HG03460 (cell line): ENCODE data around the gene EMID1.

ENCODE experiments used
- ATAC-seq: cut with Tn5 transposase; IDR thresholded peaks from one replicate; pipeline ENCODE4 v1.9.1; 2021; ENCODE audit not compliant: unreplicated experiment

EMID1 gene

GRCh38 chr22:29277927-29278326, 72.2 kb downstream of the EMID1 start:
- no peak for ATAC-seq

GRCh38 chr22:29284196-29284595, 78.5 kb downstream of the EMID1 start:
- no peak for ATAC-seq

- ATAC-seq = no peak
Observed at GRCh38 chr22:29288837-29289236, 83.1 kb downstream of the EMID1 start.

GRCh38 chr22:29290061-29290460, 84.4 kb downstream of the EMID1 start:
- no peak for ATAC-seq

DNA sequence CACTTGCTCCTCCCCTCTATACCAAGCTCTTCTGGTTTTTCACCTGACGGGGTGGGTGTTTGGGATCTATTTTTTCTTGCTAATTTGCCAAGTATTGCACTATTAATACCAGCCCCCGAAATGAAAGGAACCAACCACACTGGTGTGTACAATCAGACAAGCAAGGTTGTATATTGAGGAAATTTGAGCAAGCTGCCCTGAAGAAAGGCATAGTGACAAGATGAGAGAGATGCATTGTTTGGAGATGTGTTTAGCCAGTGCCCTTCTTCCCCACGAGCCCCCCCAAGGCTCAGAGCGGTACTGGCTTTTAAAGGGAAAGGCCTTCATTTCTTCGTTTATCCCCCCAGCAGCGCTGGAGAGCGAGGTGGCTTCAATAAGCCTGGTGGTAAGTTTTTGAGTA, 85.5 kb downstream of the EMID1 start:
- no peak for ATAC-seq

DNA sequence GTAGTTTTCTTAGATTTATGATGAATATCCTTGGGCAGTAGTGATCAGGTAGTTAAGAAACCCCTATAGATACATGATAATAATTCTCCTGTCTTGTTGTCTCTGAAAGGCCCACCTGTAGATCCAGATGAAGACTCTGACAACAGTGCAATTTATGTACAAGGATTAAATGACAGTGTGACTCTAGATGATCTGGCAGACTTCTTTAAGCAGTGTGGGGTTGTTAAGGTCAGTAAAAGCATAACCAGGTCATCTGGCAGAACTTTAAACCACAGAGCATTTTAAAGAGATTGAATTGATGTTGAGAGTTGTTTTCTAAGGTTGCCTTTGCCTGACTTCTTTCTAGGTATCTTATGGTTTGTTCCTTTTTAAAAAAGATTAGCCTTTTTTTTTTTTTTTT, 86.7 kb downstream of the EMID1 start:
- no peak for ATAC-seq

GRCh38 chr22:29298641-29299040, 92.9 kb downstream of the EMID1 start:
- ATAC-seq = no peak

DNA sequence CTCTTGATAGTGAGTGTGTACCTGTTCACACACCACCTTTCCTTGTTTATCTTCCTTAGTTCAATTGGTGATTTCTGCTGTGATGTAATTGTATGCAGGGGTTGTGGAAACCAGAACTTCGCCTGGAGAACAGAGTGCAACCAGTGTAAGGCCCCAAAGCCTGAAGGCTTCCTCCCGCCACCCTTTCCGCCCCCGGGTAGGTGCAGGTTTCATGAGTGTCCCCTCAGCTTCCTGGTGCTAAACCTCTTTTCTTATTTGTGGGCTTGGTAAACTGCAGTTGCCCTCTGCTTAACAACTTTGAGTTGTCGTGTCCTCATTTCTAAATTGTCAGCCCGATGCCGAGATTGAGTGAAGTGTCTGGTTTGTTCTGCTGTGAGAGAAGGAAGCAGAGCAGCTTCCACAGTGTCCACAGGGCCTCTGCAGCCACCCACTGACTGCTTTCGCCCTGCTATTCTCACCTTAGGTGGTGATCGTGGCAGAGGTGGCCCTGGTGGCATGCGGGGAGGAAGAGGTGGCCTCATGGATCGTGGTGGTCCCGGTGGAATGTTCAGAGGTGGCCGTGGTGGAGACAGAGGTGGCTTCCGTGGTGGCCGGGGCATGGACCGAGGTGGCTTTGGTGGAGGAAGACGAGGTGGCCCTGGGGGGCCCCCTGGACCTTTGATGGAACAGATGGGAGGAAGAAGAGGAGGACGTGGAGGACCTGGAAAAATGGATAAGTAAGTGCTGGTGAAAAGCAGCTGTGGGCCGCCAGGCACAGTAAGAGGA, 93.6 kb downstream of the EMID1 start:
- ATAC-seq = no peak

DNA sequence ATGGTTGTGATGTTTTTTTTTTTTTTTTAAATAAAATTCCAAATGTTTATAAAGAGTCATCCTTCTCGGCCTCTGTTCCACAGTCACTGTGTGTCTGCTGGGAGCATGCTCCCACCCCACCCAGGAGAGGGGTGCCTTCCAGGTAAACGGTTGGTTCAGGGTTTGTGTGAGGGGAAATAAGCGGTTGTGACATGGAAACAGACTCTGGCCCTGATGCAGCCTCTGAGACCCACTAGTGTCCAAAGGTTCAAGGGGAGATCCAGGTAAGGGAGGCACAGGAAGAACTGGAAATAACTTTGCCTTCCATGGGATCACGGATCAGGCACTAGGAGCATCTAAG, 94.7 kb downstream of the EMID1 start:
- ATAC-seq = no peak

DNA sequence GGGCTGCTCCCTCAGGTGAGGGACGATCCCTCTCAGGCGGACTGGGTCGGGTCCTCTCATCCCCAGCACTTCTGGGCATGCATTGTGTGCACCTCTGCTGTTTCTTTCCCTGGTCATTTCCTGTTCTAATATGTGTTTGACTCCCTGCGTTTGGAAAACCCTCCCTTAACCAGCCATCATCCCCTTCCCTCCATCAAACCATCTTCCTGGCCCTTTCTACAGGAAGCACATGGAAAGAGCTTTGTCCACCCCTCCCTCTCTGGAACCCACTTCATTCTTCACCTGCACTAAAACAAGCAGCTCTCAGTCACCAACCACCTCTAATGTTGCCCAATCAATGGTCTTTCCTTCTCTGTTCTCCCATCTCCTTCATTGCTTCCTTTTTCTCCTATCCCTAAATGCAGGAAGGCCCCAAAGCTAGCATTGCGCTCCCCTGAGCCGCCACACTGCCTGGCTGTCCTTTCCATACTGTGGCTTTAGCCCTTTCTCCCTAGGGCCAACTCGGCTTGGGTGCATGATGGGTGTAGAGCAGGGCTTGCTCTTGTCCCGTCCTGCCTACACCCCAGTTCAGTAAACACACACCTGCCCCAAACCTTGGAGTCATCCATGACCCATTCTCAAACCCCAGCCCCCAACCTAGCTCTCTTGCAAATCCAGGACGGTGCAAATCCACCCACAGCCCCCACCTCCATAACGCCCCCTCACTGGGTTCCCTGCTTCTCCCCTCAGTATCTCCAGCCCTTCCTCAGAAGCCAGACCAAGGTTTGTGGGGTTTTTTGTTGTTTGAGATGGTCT, 95.3 kb downstream of the EMID1 start:
- ATAC-seq = no peak

DNA sequence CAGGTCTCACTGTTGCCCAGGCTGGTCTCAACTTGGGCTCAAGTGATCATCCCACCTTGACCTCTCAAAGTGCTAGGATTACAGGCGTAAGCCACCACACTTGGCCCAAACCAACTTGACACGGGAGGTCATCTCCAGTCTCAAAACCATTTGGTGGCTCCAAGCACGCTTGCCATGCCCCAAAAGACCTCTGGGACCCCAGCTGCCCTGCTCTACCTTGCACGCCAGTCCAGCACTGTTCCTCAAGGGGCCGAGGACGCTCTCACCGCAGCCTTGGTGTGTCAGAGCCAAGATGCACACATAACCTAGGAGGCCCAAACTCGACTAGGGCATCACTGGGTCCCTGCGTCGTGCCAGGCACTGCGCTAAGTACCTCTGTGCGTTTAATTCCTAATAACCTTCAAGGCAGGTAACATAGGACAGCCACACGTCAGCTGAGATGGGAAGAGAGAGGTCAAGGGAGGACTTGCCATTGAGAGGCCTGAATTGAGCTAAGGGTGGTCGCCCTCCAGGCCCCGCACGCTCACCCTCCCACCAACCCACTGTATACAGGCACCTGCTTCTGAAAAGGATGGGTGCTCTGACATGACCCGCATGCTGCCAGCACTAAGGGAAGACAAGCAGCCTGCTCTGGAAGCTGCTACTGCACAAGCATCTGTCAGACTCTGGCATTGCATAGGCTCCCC, 96.2 kb downstream of the EMID1 start:
- no peak for ATAC-seq

GRCh38 chr22:29302402-29302680, 96.6 kb downstream of the EMID1 start:
- no peak for ATAC-seq

- ATAC-seq = no peak
Observed at GRCh38 chr22:29302681-29303465, 97.2 kb downstream of the EMID1 start.

- ATAC-seq = no peak
Observed at GRCh38 chr22:29305836-29306174, 100.1 kb downstream of the EMID1 start.

- no peak for ATAC-seq
Observed at GRCh38 chr22:29306175-29306834, 100.6 kb downstream of the EMID1 start, which contains the start of gene GAS2L1. GAS2L1 (plus strand) TSS chr22:29306650; CDS start chr22:29308106, 1,456 bp downstream.

- no peak for ATAC-seq
Observed at GRCh38 chr22:29306835-29307595, 101.3 kb downstream of the EMID1 start.

DNA sequence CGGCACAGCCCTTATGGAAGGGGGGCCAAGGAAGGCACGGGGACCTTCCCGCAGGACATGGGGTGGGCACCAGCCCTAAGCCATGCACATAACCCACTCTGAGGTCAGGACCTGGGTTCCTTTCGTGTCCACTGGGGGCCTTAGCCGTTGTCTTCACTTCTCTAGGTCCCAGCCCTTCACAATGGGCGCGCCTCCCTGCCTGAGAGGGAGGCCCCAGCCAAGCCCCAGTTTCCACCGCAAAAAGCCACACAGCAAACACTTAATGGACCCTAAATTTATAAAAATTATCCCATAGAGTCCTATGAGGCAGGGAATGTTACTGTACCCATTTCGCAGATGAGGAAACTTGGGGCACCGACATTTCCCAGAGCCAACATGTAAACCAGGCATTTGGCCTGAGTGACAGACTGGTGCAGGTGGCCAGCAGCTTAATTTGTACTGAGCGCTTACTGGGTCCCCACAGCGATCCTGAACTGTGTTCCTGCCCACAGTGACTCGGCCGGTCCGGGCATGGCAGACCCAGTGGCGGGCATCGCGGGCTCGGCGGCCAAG, 102.0 kb downstream of the EMID1 start:
- ATAC-seq = no peak

- no peak for ATAC-seq
Observed at GRCh38 chr22:29308148-29308790, 102.6 kb downstream of the EMID1 start.

- ATAC-seq = no peak
Observed at GRCh38 chr22:29308791-29309262, 103.1 kb downstream of the EMID1 start.
